SK-N-SH (cell line): Measurements from ENCODE around the gene MYO3A. TPM values are rescaled to one million over a fixed set of nuclear protein-coding genes. Genes with fewer than 3 reads are reported as not detected.

ENCODE experiments used
- CTCF ChIA-PET: fragments of 300-600, 350-600 bp; formaldehyde crosslinking; extraction: SDS; loops from one replicate; lab custom pipeline; 2021; lab: Yijun Ruan, JAX
- POLR2A ChIA-PET: fragments of 350-600 bp; sonication (Branson Sonifier 250); formaldehyde crosslinking; extraction: SDS; loops from one replicate; lab custom pipeline; 2020; ENCODE audit warnings: antibody characterized with exemption, inconsistent platforms; lab: Yijun Ruan, JAX
- DNase-seq: peaks from one replicate; pipeline ENCODE4 v3.0.0; 2012
- H2AFZ ChIP-seq: fragments of 200-600 bp; sonication (generic); 2 replicates; pipeline ENCODE4 v1.8.1; 2016; ENCODE audit warnings: antibody characterized with exemption, mild to moderate bottlenecking, low read depth
- H3F3A ChIP-seq: fragments of 200-600 bp; sonication (generic); replicated peaks from 2 replicates; pipeline ENCODE3; 2016; ENCODE audit warnings: antibody characterized with exemption, mild to moderate bottlenecking; ENCODE audit not compliant: insufficient read depth
- H3K27ac ChIP-seq, 2 experiments: fragments of 200-500 bp in 1 of 2; fragments of 200-600 bp in 1 of 2; sonication (Bioruptor generic) in 1 of 2; sonication (generic), shearing (Covaris generic) in 1 of 2; 2 replicates each; pipeline versions ENCODE4 v1.5.1 to v1.6.1; 2014 to 2016; ENCODE audit warnings: low read depth in 2 of 2, inconsistent platforms in 1 of 2, low read length in 1 of 2, mild to moderate bottlenecking in 1 of 2, mixed read lengths in 1 of 2
- H3K27me3 ChIP-seq: fragments of 200-600 bp; sonication (generic), shearing (Covaris generic); 2 replicates; pipeline ENCODE4 v1.6.1; 2016; ENCODE audit warnings: mixed run types; ENCODE audit not compliant: insufficient read depth
- H3K36me3 ChIP-seq, 2 experiments: fragments of 200-500 bp in 1 of 2; fragments of 200-600 bp in 1 of 2; sonication (Bioruptor generic) in 1 of 2; sonication (generic) in 1 of 2; replicated peaks in 1 of 2; 2 replicates each; pipeline versions ENCODE3 to v1.5.1; 2014 to 2016; ENCODE audit warnings: low read length in 1 of 2, mild to moderate bottlenecking in 1 of 2; ENCODE audit not compliant: insufficient read depth in 2 of 2, control insufficient read depth in 1 of 2
- H3K4me1 ChIP-seq, 2 experiments: fragments of 200-500 bp in 1 of 2; fragments of 200-600 bp in 1 of 2; sonication (Bioruptor generic) in 1 of 2; sonication (generic), shearing (Covaris generic) in 1 of 2; 2 replicates each; pipeline versions ENCODE4 v1.5.1 to v1.6.1; 2014 to 2016; ENCODE audit warnings: low read depth in 1 of 2, low read length in 1 of 2, mixed run types in 1 of 2; ENCODE audit not compliant: insufficient read depth in 2 of 2, control insufficient read depth in 1 of 2
- H3K4me2 ChIP-seq: fragments of 200-600 bp; sonication (generic), shearing (Covaris generic); 2 replicates; pipeline ENCODE4 v1.6.1; 2017; ENCODE audit warnings: mixed run types
- H3K4me3 ChIP-seq, 2 experiments: fragments of 200-500 bp in 1 of 2; fragments of 200-600 bp in 1 of 2; sonication (Bioruptor generic) in 1 of 2; sonication (generic), shearing (Covaris generic) in 1 of 2; 2 replicates each; pipeline versions ENCODE4 v1.5.1 to v1.8.1; 2014 to 2016; ENCODE audit warnings: low read depth in 2 of 2, inconsistent platforms in 1 of 2, low read length in 1 of 2, mild to moderate bottlenecking in 1 of 2, mixed read lengths in 1 of 2, moderate library complexity in 1 of 2
- H3K79me2 ChIP-seq: fragments of 200-600 bp; sonication (generic); 2 replicates; pipeline ENCODE4 v1.8.1; 2017; ENCODE audit warnings: mild to moderate bottlenecking; ENCODE audit not compliant: insufficient read depth
- H3K9ac ChIP-seq: fragments of 200-600 bp; sonication (generic); 2 replicates; pipeline ENCODE4 v1.6.1; 2017; ENCODE audit warnings: mixed run types
- H3K9me2 ChIP-seq: fragments of 200-600 bp; sonication (generic); 2 replicates; pipeline ENCODE4 v1.6.1; 2017; ENCODE audit warnings: mixed run types
- H3K9me3 ChIP-seq: fragments of 200-600 bp; sonication (generic); 2 replicates; pipeline ENCODE4 v1.6.1; 2017; ENCODE audit warnings: mixed run types, mild to moderate bottlenecking, moderate library complexity
- H4K20me1 ChIP-seq: fragments of 200-600 bp; sonication (generic); 2 replicates; pipeline ENCODE4 v1.6.1; 2017; ENCODE audit warnings: mild to moderate bottlenecking, mixed run types; ENCODE audit not compliant: insufficient read depth
- CHD2 ChIP-seq: fragments of 150-350 bp; IDR thresholded peaks from 2 replicates; pipeline ENCODE4 v1.6.1; 2018; ENCODE audit warnings: low read length; ENCODE audit not compliant: partially characterized antibody
- EP300 ChIP-seq, 2 experiments: IDR thresholded peaks; 2 replicates each; pipeline versions ENCODE4 v1.4.0 to v1.6.1; 2012; ENCODE audit warnings: borderline replicate concordance in 1 of 2, low read depth in 1 of 2, low read length in 1 of 2
- FOXJ3 ChIP-seq: sonication (generic); formaldehyde crosslinking; IDR thresholded peaks from 2 replicates; pipeline ENCODE4 v1.5.1; 2020; ENCODE audit warnings: mild to moderate bottlenecking, missing genetic modification reagents
- FOXM1 ChIP-seq: IDR thresholded peaks from 2 replicates; pipeline ENCODE4 v1.4.0; 2012; ENCODE audit warnings: low read depth, mild to moderate bottlenecking
- MEF2A ChIP-seq: IDR thresholded peaks from 2 replicates; pipeline ENCODE4 v1.4.0; 2012; ENCODE audit warnings: low read depth, borderline replicate concordance
- NFIC ChIP-seq: IDR thresholded peaks from 2 replicates; pipeline ENCODE4 v1.4.0; 2012; ENCODE audit warnings: borderline replicate concordance
- NRF1 ChIP-seq: IDR thresholded peaks from 2 replicates; pipeline ENCODE4 v1.6.1; 2012; ENCODE audit warnings: low read depth, mild to moderate bottlenecking, low read length
- POLR2AphosphoS5 ChIP-seq: IDR thresholded peaks from 2 replicates; pipeline ENCODE4 v1.6.1; 2012; ENCODE audit warnings: low read depth, low read length
- RCOR1 ChIP-seq: fragments of 150-350 bp; IDR thresholded peaks from 2 replicates; pipeline ENCODE4 v1.6.1; 2017; ENCODE audit warnings: antibody characterized with exemption, low read length
- RXRA ChIP-seq: IDR thresholded peaks from 2 replicates; pipeline ENCODE4 v1.4.0; 2012; ENCODE audit warnings: low read depth, mild to moderate bottlenecking, borderline replicate concordance
- SMC3 ChIP-seq: IDR thresholded peaks from 2 replicates; pipeline ENCODE4 v1.6.1; 2012; ENCODE audit warnings: low read depth, low read length, improper control_type of control experiment
- TCF12 ChIP-seq: IDR thresholded peaks from 2 replicates; pipeline ENCODE4 v1.4.0; 2012
- TEAD4 ChIP-seq: IDR thresholded peaks from 2 replicates; pipeline ENCODE4 v1.4.0; 2012; ENCODE audit warnings: mild to moderate bottlenecking, borderline replicate concordance; ENCODE audit not compliant: insufficient read depth
- YY1 ChIP-seq: IDR thresholded peaks from 2 replicates; pipeline ENCODE4 v1.4.0; 2012; ENCODE audit warnings: low read depth, mild to moderate bottlenecking
- WGBS: methylation state at CpG from one replicate; pipeline ENCODE4 v1.1.6; 2017; ENCODE audit warnings: low lambda C conversion rate; 5-methylcytosine and 5-hydroxymethylcytosine counted together
- polyA plus RNA-seq, 3 experiments: library from polyadenylated mRNA; depleted of rRNA; stranded (reverse); fragments of >200 nt; gene quantifications; 2 replicates each; pipeline ENCODE4 v1.2.3, GENCODE V29; 2012
- TF ChIP-seq, protein P1 (sequence below): IDR thresholded peaks from 2 replicates; pipeline ENCODE4 v1.6.1; 2012; ENCODE audit warnings: mild to moderate bottlenecking, low read depth, low read length, moderate library complexity
- TF ChIP-seq, protein P2 (sequence below): fragments of 200-600 bp; sonication (generic); IDR thresholded peaks from 2 replicates; pipeline ENCODE4 v1.6.1; 2017; ENCODE audit warnings: antibody characterized with exemption, mild to moderate bottlenecking, moderate library complexity

Gene MYO3A
- polyA plus RNA-seq, 1 of the 3 experiments (the other 2 are of a cell fraction) = not detected

DNA sequence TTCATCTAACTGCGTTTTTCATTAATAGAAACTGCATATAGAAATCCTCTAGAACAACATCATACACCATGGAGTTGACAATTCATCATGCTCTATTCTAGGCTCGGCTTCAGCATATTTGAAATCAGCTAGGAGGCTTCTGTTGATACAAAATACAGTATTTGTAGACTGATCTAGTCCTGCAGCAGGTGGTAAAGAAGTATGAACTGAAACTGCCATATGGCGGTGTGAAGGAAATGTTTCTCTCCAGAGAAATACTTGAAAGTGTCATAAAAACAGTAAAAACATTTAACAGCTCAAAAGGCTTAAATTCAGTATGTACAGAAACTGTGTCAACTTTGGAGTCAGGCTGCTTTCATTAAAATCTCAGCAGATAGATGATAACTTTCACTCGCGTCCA lies 32.0 kb upstream of the MYO3A start:
- H3K4me2 ChIP-seq = no peak overlapping the region
- H3F3A ChIP-seq = no peaks in the 10 kb centered on the region
- WGBS = 50% methylated on average over 5 of the region's 5 CpGs
- ChIA-PET CTCF (interaction anchor here (1.2 to 2.3 kb wide), 2 partner anchors 9 to 26 kb away, joined by 3 to 7 read pairs; no protein-coding TSS in a partner anchor), POLR2A (no interaction called here)
- H3K27me3 ChIP-seq = no peaks in the 10 kb centered on the region
- TF ChIP-seq NRF1 (no peak), CHD2 (no peak), SMC3 (no peak), RCOR1 (no peak)
- H3K79me2 ChIP-seq = no peaks in the 10 kb centered on the region
- H3K27ac ChIP-seq = no peak overlapping the region
- H3K9me2 ChIP-seq = no peaks in the 10 kb centered on the region
- H4K20me1 ChIP-seq = no peaks in the 10 kb centered on the region
- H3K9me3 ChIP-seq = no peaks in the 10 kb centered on the region
- H2AFZ ChIP-seq = no peak overlapping the region
- no peaks in the 10 kb centered on the region for H3K4me1 ChIP-seq
- no peak overlapping the region for H3K9ac ChIP-seq
- no peaks in the 10 kb centered on the region for H3K36me3 ChIP-seq
- H3K4me3 ChIP-seq = no peak overlapping the region
- DNase-seq = no peak

DNA sequence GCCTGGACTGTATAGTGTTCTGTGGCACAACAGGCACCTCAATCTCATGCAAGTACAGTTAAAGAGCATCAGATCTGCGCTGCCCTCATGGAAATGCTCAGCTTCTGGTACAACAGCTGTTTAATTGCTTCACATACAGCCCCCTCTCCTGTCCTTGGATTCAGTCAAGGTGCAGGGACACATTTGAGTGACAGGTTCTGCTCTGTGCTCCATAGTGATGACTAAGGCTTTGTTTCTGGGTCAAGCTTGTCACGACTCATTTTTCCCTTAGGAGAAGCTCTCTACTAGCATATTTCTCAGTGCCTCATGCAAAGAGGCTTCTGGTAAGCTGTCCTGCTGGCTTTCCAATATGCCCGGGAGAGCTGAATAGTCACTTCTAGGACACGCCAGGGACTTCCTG lies 26.8 kb upstream of the MYO3A start:
- H3K27ac ChIP-seq = no peak overlapping the region
- no peaks in the 10 kb centered on the region for H4K20me1 ChIP-seq
- no peak for DNase-seq
- H3K9me3 ChIP-seq = no peaks in the 10 kb centered on the region
- no peaks in the 10 kb centered on the region for H3K9me2 ChIP-seq
- no peaks in the 10 kb centered on the region for H3K27me3 ChIP-seq
- CTCF ChIA-PET = interaction anchor here (1.3 kb wide), 1 partner anchor 32 kb away, joined by 4 read pairs; no protein-coding TSS in a partner anchor
- WGBS = 5% methylated on average over 3 of the region's 4 CpGs
- no peak overlapping the region for H3K9ac ChIP-seq
- TF ChIP-seq FOXM1 (no peak), EP300 (IDR thresholded peaks at IDR 0.05; ENCODE audit: borderline replicate concordance in 1 of 2, low read depth in 1 of 2, low read length in 1 of 2) (no peak), RXRA (no peak), FOXJ3 (CRISPR knock-in tag) (no peak), POLR2AphosphoS5 (no peak), TCF12 (no peak), YY1 (no peak), MEF2A (no peak), SMC3 (no peak), RCOR1 (no peak), NRF1 (no peak), NFIC (no peak), TEAD4 (no peak)
- TF ChIP-seq, protein P1, sequence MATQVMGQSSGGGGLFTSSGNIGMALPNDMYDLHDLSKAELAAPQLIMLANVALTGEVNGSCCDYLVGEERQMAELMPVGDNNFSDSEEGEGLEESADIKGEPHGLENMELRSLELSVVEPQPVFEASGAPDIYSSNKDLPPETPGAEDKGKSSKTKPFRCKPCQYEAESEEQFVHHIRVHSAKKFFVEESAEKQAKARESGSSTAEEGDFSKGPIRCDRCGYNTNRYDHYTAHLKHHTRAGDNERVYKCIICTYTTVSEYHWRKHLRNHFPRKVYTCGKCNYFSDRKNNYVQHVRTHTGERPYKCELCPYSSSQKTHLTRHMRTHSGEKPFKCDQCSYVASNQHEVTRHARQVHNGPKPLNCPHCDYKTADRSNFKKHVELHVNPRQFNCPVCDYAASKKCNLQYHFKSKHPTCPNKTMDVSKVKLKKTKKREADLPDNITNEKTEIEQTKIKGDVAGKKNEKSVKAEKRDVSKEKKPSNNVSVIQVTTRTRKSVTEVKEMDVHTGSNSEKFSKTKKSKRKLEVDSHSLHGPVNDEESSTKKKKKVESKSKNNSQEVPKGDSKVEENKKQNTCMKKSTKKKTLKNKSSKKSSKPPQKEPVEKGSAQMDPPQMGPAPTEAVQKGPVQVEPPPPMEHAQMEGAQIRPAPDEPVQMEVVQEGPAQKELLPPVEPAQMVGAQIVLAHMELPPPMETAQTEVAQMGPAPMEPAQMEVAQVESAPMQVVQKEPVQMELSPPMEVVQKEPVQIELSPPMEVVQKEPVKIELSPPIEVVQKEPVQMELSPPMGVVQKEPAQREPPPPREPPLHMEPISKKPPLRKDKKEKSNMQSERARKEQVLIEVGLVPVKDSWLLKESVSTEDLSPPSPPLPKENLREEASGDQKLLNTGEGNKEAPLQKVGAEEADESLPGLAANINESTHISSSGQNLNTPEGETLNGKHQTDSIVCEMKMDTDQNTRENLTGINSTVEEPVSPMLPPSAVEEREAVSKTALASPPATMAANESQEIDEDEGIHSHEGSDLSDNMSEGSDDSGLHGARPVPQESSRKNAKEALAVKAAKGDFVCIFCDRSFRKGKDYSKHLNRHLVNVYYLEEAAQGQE = no peak
- TF ChIP-seq, protein P2, sequence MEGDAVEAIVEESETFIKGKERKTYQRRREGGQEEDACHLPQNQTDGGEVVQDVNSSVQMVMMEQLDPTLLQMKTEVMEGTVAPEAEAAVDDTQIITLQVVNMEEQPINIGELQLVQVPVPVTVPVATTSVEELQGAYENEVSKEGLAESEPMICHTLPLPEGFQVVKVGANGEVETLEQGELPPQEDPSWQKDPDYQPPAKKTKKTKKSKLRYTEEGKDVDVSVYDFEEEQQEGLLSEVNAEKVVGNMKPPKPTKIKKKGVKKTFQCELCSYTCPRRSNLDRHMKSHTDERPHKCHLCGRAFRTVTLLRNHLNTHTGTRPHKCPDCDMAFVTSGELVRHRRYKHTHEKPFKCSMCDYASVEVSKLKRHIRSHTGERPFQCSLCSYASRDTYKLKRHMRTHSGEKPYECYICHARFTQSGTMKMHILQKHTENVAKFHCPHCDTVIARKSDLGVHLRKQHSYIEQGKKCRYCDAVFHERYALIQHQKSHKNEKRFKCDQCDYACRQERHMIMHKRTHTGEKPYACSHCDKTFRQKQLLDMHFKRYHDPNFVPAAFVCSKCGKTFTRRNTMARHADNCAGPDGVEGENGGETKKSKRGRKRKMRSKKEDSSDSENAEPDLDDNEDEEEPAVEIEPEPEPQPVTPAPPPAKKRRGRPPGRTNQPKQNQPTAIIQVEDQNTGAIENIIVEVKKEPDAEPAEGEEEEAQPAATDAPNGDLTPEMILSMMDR = no peak
- H2AFZ ChIP-seq = no peak overlapping the region
- POLR2A ChIA-PET = no interaction called here
- H3K79me2 ChIP-seq = no peaks in the 10 kb centered on the region
- H3K4me3 ChIP-seq = no peak overlapping the region
- H3F3A ChIP-seq = no peaks in the 10 kb centered on the region
- H3K36me3 ChIP-seq = no peaks in the 10 kb centered on the region
- H3K4me1 ChIP-seq = no peaks in the 10 kb centered on the region
- H3K4me2 ChIP-seq = no peak overlapping the region
